Small intestine (tissue), 7 donors: Measurements from ENCODE around the gene KLK14. TPM values are rescaled to one million over a fixed set of nuclear protein-coding genes. Genes with fewer than 3 reads are reported as not detected.

ENCODE experiments used
- DNase-seq, 2 donors: peaks; one replicate each; pipeline versions ENCODE4 v3.0.0 to v3.0.0-alpha.2; 2013
- FAIRE-seq: peaks from 2 replicates; lab custom pipeline; 2012; peaks lifted over from hg19 to GRCh38; lab: Jason Lieb, UNC
- H3K27ac ChIP-seq, 3 donors: one replicate each; pipeline ENCODE4 v1.5.1; 2013; ENCODE audit warnings: low read length in 2 of 3, mild to moderate bottlenecking in 2 of 3, control low read depth in 1 of 3, inconsistent platforms in 1 of 3, low read depth in 1 of 3, moderate library complexity in 1 of 3
- H3K27me3 ChIP-seq, 3 donors: one replicate each; pipeline ENCODE4 v1.6.1; 2013; ENCODE audit warnings: low read length in 3 of 3, inconsistent platforms in 1 of 3; ENCODE audit not compliant: control insufficient read depth in 3 of 3, insufficient read depth in 3 of 3
- H3K36me3 ChIP-seq, 3 donors: one replicate each; pipeline ENCODE4 v1.6.1; 2013; ENCODE audit warnings: low read length in 3 of 3, inconsistent platforms in 1 of 3, low read depth in 1 of 3, mild to moderate bottlenecking in 1 of 3, moderate library complexity in 1 of 3; ENCODE audit not compliant: control insufficient read depth in 3 of 3, insufficient read depth in 2 of 3
- H3K4me1 ChIP-seq, 3 donors: one replicate each; pipeline ENCODE4 v1.6.1; 2013; ENCODE audit warnings: low read length in 2 of 3, inconsistent platforms in 1 of 3, low read depth in 1 of 3, mild to moderate bottlenecking in 1 of 3, moderate library complexity in 1 of 3; ENCODE audit not compliant: control insufficient read depth in 3 of 3, insufficient read depth in 2 of 3
- H3K4me3 ChIP-seq, 3 donors: one replicate each; pipeline ENCODE4 v1.5.1; 2013; ENCODE audit warnings: low read length in 3 of 3, control low read depth in 1 of 3, inconsistent platforms in 1 of 3, low read depth in 1 of 3, mild to moderate bottlenecking in 1 of 3, moderate library complexity in 1 of 3
- H3K9me3 ChIP-seq, 2 donors: one replicate each; pipeline ENCODE4 v1.6.1; 2013; ENCODE audit warnings: low read depth in 1 of 2, low read length in 1 of 2; ENCODE audit not compliant: control insufficient read depth in 2 of 2, insufficient read depth in 1 of 2
- WGBS, 3 donors: extraction: QIAGEN DNeasy Blood & Tissue Kit; methylation state at CpG; one replicate each; pipeline ENCODE4 v1.1.7; 2013; 5-methylcytosine and 5-hydroxymethylcytosine counted together
- polyA plus RNA-seq, 4 donors: library from polyadenylated mRNA; stranded (reverse) in 3 of 4; unstranded in 1 of 4; fragments of 200-250 nt in 3 of 4; fragments of 120-200 nt in 1 of 4; gene quantifications; one replicate each; pipeline versions ENCODE4 v1.2.1 to v1.2.3, GENCODE V29; 2013
- donor health status: healthy with polysubstance abuse.
- donor health status: control.
- donor health status: control.
- donor health status: Bipolar disorder and iron deficiency.
- donor health status: healthy.

KLK14 gene
- polyA plus RNA-seq, 4 donors = 0.07 to 0.22 TPM; not detected in 2

GRCh38 chr19:51036519-51036918 lies 46.2 kb downstream of the KLK14 start:
- H3K36me3 ChIP-seq = no peaks in the 10 kb centered on the region
- peaks cover 0 to 4% (median 0%) of the 10 kb centered on the region in 3 donors for H3K27me3 ChIP-seq
- FAIRE-seq = no peak
- no peak overlapping the region for H3K27ac ChIP-seq
- WGBS, 3 donors = 35 to 58% (median 47%) methylated on average over 9 of the region's 9 CpGs
- no peak overlapping the region for H3K4me3 ChIP-seq
- no peaks in the 10 kb centered on the region for H3K9me3 ChIP-seq
- no peak for DNase-seq
- H3K4me1 ChIP-seq = no peaks in the 10 kb centered on the region

GRCh38 chr19:51034704-51035103 lies 48.0 kb downstream of the KLK14 start, which contains the start of gene KLK12:
TSS of gene KLK12 (minus strand) at chr19:51035002. CDS start at chr19:51034621, 381 bp downstream.
- FAIRE-seq (no peak), DNase-seq (no peak)
- Histone ChIP-seq H3K4me3 (no peak within 1 kb of the TSS), H3K27me3 (peaks cover 0 to 4% (median 0%) of the 10 kb centered on the region in 3 donors), H3K36me3 (no peaks in the 10 kb centered on the region), H3K9me3 (no peaks in the 10 kb centered on the region), H3K4me1 (no peaks in the 10 kb centered on the region), H3K27ac (no peak within 1 kb of the TSS)
- WGBS, 3 donors = 29 to 37% (median 30%) methylated on average over 11 of the region's 11 CpGs

GRCh38 chr19:51031880-51032225 lies 50.8 kb downstream of the KLK14 start:
- DNase-seq (no peak), FAIRE-seq (no peak)
- H3K4me1 ChIP-seq = no peaks in the 10 kb centered on the region
- H3K36me3 ChIP-seq = no peaks in the 10 kb centered on the region
- WGBS, 3 donors = 91 to 93% (median 92%) methylated on average over 25 to 28 of the region's 28 CpGs
- H3K9me3 ChIP-seq = no peaks in the 10 kb centered on the region
- no peak overlapping the region for H3K27ac ChIP-seq
- H3K4me3 ChIP-seq = no peak overlapping the region
- H3K27me3 ChIP-seq = peaks cover 0 to 8% (median 0%) of the 10 kb centered on the region in 3 donors

- no peaks in the 10 kb centered on the region for H3K4me1 ChIP-seq
- H3K4me3 ChIP-seq = no peak overlapping the region
- DNase-seq = no peak
- no peak for FAIRE-seq
- 69 to 87% (median 72%) methylated on average over 7 of the region's 7 CpGs for WGBS, 3 donors
- no peak overlapping the region for H3K27ac ChIP-seq
- peaks cover 0 to 8% (median 0%) of the 10 kb centered on the region in 3 donors for H3K27me3 ChIP-seq
- no peaks in the 10 kb centered on the region for H3K9me3 ChIP-seq
- H3K36me3 ChIP-seq = no peaks in the 10 kb centered on the region
These were observed 51.3 kb downstream of the KLK14 start for GRCh38 chr19:51031220-51031879.

- Histone ChIP-seq H3K36me3 (no peaks in the 10 kb centered on the region), H3K4me1 (no peaks in the 10 kb centered on the region), H3K9me3 (no peaks in the 10 kb centered on the region), H3K4me3 (no peak overlapping the region), H3K27me3 (peaks cover 0 to 8% (median 0%) of the 10 kb centered on the region in 3 donors), H3K27ac (no peak overlapping the region)
- FAIRE-seq (no peak), DNase-seq (no peak)
- 75 to 81% (median 78%) methylated on average over 13 of the region's 13 CpGs for WGBS, 3 donors
These were observed 52.1 kb downstream of the KLK14 start for GRCh38 chr19:51030631-51031030.

GRCh38 chr19:51029718-51030117 lies 53.0 kb downstream of the KLK14 start:
- Histone ChIP-seq H3K36me3 (no peaks in the 10 kb centered on the region), H3K4me3 (no peak overlapping the region), H3K27ac (no peak overlapping the region), H3K27me3 (peaks cover 0 to 10% (median 0%) of the 10 kb centered on the region in 3 donors), H3K9me3 (no peaks in the 10 kb centered on the region), H3K4me1 (no peaks in the 10 kb centered on the region)
- FAIRE-seq (no peak), DNase-seq (no peak)
- WGBS, 3 donors = 62 to 83% (median 64%) methylated on average over 2 of the region's 2 CpGs

Other genes with a start within 250 kb of the KLK14 start
- under 1 TPM in 1 of 4 donors, not detected in 3; 0.24 TPM for gene KLK15, start 249.3 kb downstream of the KLK14 start, polyA plus RNA-seq
- gene KLK3, start 228.0 kb downstream of the KLK14 start, polyA plus RNA-seq = 1 to 10 TPM in 2 of 4 donors, under 1 TPM in 2; 0.07 to 1.6 (median 0.69) TPM
- under 1 TPM in 2 of 4 donors, not detected in 2; 0.03 to 0.12 TPM for gene KLK2, start 209.4 kb downstream of the KLK14 start, polyA plus RNA-seq
- gene KLK4, start 171.5 kb downstream of the KLK14 start, polyA plus RNA-seq = not detected
- gene KLK5, start 129.8 kb downstream of the KLK14 start, polyA plus RNA-seq = under 1 TPM in 1 of 4 donors, not detected in 3; 0.10 TPM
- gene KLK6, start 113.3 kb downstream of the KLK14 start, polyA plus RNA-seq = under 1 TPM in 2 of 4 donors, not detected in 2; 0.03 to 0.07 TPM
- under 1 TPM in 1 of 4 donors, not detected in 3; 0.07 TPM for gene KLK7, start 99.0 kb downstream of the KLK14 start, polyA plus RNA-seq
- gene KLK8, start 81.3 kb downstream of the KLK14 start, polyA plus RNA-seq = under 1 TPM in 1 of 4 donors, not detected in 3; 0.12 TPM
- gene KLK10, start 63.2 kb downstream of the KLK14 start, polyA plus RNA-seq = 1 to 10 TPM in 1 of 4 donors, under 1 TPM in 2, not detected in 1; 0.10 to 1.7 (median 0.81) TPM
- 1 to 10 TPM in 2 of 4 donors, under 1 TPM in 2; 0.67 to 1.4 (median 0.90) TPM for gene KLK11, start 56.3 kb downstream of the KLK14 start, polyA plus RNA-seq
- 10 to 100 TPM in 1 of 4 donors, 1 to 10 TPM in 2, not detected in 1; 1.4 to 10.6 (median 2.7) TPM for gene KLK12, start 47.9 kb downstream of the KLK14 start, polyA plus RNA-seq
- gene KLK13, start 17.8 kb downstream of the KLK14 start, polyA plus RNA-seq = 1 to 10 TPM in 3 of 4 donors, under 1 TPM in 1; 0.13 to 5.9 (median 2.5) TPM
- 1 to 10 TPM; 1.3 to 4.0 (median 2.3) TPM for gene CTU1, start 25.5 kb upstream of the KLK14 start, polyA plus RNA-seq
- gene SIGLEC9, start 42.0 kb upstream of the KLK14 start, polyA plus RNA-seq = 1 to 10 TPM in 2 of 4 donors, under 1 TPM in 2; 0.81 to 3.4 (median 1.0) TPM
- gene SIGLEC7, start 59.4 kb upstream of the KLK14 start, polyA plus RNA-seq = 1 to 10 TPM in 3 of 4 donors, under 1 TPM in 1; 0.45 to 1.9 (median 1.3) TPM
- gene CD33, start 142.2 kb upstream of the KLK14 start, polyA plus RNA-seq = 1 to 10 TPM in 3 of 4 donors, under 1 TPM in 1; 0.67 to 5.2 (median 4.5) TPM
- not detected for gene SIGLECL1, start 168.2 kb upstream of the KLK14 start, polyA plus RNA-seq
- gene IGLON5, start 228.8 kb upstream of the KLK14 start, polyA plus RNA-seq = 1 to 10 TPM in 2 of 4 donors, not detected in 2; 1.1 to 1.3 TPM